BLaER1 (cell line): Measurements from ENCODE around the gene MUS81.
"Not testable (repeated sequence)": the region's sequence is repeated elsewhere in the genome, so short reads cannot be mapped to it uniquely, and the experiment has no call there.

Source experiments
- H3K27ac ChIP-seq: shearing (Covaris generic); formaldehyde crosslinking; 2 replicates; pipeline ENCODE4 v1.8.1; 2022
- H3K27me3 ChIP-seq: shearing (Covaris generic); formaldehyde crosslinking; 2 replicates; pipeline ENCODE4 v1.8.1; 2022
- H3K36me3 ChIP-seq: shearing (Covaris generic); formaldehyde crosslinking; 2 replicates; pipeline ENCODE4 v1.8.1; 2022
- H3K4me1 ChIP-seq: shearing (Covaris generic); formaldehyde crosslinking; 2 replicates; pipeline ENCODE4 v1.8.1; 2022
- H3K4me2 ChIP-seq: shearing (Covaris generic); formaldehyde crosslinking; 2 replicates; pipeline ENCODE4 v1.8.1; 2022
- H3K4me3 ChIP-seq: shearing (Covaris generic); formaldehyde crosslinking; 2 replicates; pipeline ENCODE4 v1.8.1; 2022
- H3K9ac ChIP-seq: shearing (Covaris generic); formaldehyde crosslinking; 2 replicates; pipeline ENCODE4 v1.8.1; 2022
- H3K9me3 ChIP-seq: shearing (Covaris generic); formaldehyde crosslinking; 2 replicates; pipeline ENCODE4 v1.8.1; 2022
- H4K20me1 ChIP-seq: shearing (Covaris generic); formaldehyde crosslinking; 2 replicates; pipeline ENCODE4 v1.8.1; 2022
- Cebpa-rat ChIP-seq: shearing (Covaris generic); IDR thresholded peaks from 2 replicates; pipeline ENCODE4 v1.8.1; 2022

MUS81 gene

GRCh38 chr11:65847746-65848145, 12.5 kb upstream of the MUS81 start:
- peaks cover 15% of the 10 kb centered on the region for H3K9me3 ChIP-seq
- no peak overlapping the region for H3K4me3 ChIP-seq
- H3K4me1 ChIP-seq, result no peaks in the 10 kb centered on the region
- no peak overlapping the region for H3K4me2 ChIP-seq
- peaks cover 26% of the 10 kb centered on the region for H3K36me3 ChIP-seq
- no peak overlapping the region for H3K27ac ChIP-seq
- no peak overlapping the region for H3K9ac ChIP-seq
- H3K27me3 ChIP-seq, result no peaks in the 10 kb centered on the region
- TF ChIP-seq Cebpa-rat, result no peak
- H4K20me1 ChIP-seq, result peaks cover 44% of the 10 kb centered on the region

GRCh38 chr11:65848693-65849092, 11.5 kb upstream of the MUS81 start:
- not testable (repeated sequence) for H3K4me3 ChIP-seq, H3K27me3 ChIP-seq, H3K9ac ChIP-seq, H3K4me1 ChIP-seq, H3K27ac ChIP-seq, H3K4me2 ChIP-seq
- peaks cover 35% of the 10 kb centered on the region for H3K36me3 ChIP-seq
- peaks cover 15% of the 10 kb centered on the region for H3K9me3 ChIP-seq
- peaks cover 53% of the 10 kb centered on the region for H4K20me1 ChIP-seq

DNA sequence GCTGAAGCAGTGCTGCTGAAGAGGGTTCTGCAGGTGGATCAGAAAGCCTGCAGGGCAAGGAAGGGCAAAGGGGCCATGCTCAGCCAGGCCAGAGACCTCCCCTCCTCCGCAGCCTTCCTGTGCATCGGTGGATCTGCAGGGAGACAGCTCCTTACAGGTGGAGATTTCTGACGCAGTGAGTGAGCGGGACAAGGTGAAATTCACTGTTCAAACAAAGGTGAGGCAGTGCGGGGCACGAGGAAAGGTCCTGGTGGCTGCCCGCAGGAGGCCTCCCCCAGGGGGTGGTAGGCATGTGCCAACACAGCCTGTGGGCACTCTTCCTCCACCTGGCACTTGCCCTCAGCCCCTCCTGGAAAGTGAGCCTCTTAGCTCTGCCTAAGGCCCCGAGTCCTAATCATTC, 10.9 kb upstream of the MUS81 start:
- TF ChIP-seq Cebpa-rat, result no peak
- Histone ChIP-seq H3K4me1 (no peaks in the 10 kb centered on the region), H3K36me3 (peaks cover 42% of the 10 kb centered on the region), H3K27ac (no peak overlapping the region), H3K9me3 (peaks cover 15% of the 10 kb centered on the region), H3K9ac (no peak overlapping the region), H3K4me3 (no peak overlapping the region), H3K4me2 (no peak overlapping the region), H3K27me3 (no peaks in the 10 kb centered on the region), H4K20me1 (peaks cover 60% of the 10 kb centered on the region)

DNA sequence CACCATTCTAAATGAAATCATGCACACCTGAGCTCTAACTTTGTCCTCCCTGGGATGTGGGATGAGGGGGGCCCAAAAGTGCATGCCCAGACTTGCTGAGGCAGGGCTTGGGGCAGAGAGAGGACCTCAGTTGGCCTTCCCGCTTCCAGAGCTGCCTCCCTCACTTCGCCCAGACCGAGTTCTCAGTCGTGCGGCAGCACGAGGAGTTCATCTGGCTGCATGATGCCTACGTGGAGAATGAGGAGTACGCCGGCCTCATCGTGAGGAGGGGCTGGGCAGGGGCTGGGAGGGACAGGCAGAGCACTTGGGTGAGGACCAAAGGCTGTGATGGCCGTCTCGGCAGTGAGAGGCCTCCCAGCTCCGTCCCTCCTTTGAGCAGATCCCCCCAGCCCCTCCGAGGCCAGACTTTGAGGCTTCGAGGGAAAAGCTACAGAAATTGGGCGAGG, 10.4 kb upstream of the MUS81 start:
- Histone ChIP-seq H3K36me3 (peaks cover 46% of the 10 kb centered on the region), H4K20me1 (peaks cover 64% of the 10 kb centered on the region), H3K9me3 (peaks cover 15% of the 10 kb centered on the region), H3K4me3 (no peak overlapping the region), H3K27ac (no peak overlapping the region), H3K27me3 (no peaks in the 10 kb centered on the region), H3K9ac (no peak overlapping the region), H3K4me2 (no peak overlapping the region), H3K4me1 (peaks cover 2% of the 10 kb centered on the region)
- TF ChIP-seq Cebpa-rat, result no peak

DNA sequence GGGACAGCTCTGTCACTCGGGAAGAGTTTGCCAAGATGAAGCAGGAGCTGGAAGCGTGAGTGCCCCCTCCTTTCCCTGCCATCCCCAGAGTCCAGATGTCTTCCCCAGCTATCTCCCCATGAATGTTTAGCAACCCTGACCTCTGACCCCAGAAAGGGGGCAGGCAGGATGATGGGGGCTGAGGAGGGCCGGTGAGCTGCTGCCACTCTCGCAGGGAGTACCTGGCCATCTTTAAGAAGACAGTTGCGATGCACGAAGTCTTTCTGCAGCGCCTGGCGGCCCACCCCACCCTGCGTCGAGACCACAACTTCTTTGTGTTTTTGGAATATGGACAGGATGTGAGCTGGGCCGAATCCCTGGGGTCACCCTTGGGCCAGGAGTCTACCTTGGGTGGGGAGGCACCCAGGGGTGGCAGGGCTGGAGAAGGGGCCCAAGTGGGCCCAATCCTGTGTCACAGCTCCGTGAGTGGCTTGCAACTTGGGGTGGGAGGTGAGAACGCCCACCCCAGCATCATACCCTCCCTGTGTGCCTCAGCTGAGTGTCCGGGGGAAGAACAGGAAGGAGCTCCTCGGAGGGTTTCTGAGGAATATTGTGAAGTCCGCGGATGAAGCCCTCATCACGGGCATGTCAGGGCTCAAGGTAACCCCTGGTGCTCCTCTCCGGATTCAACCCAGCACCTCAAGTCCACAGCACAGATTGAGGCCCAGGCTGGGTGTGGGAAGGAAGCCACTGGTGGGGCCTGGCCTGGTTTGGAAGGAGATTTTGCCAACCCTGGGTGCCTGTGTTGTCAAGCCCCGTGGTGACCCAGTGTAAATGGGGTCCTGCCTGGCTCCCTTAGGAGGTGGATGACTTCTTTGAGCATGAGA, 9.8 kb upstream of the MUS81 start:
- H4K20me1 ChIP-seq, result peaks cover 71% of the 10 kb centered on the region
- no peak overlapping the region for H3K4me2 ChIP-seq
- peaks cover 53% of the 10 kb centered on the region for H3K36me3 ChIP-seq
- H3K4me1 ChIP-seq, result peaks cover 8% of the 10 kb centered on the region
- no peak overlapping the region for H3K4me3 ChIP-seq
- no peak overlapping the region for H3K9ac ChIP-seq
- H3K27ac ChIP-seq, result no peak overlapping the region
- no peak for TF ChIP-seq Cebpa-rat
- H3K9me3 ChIP-seq, result peaks cover 15% of the 10 kb centered on the region
- no peaks in the 10 kb centered on the region for H3K27me3 ChIP-seq

GRCh38 chr11:65851083-65851579, 9.1 kb upstream of the MUS81 start:
- Histone ChIP-seq H4K20me1 (peaks cover 78% of the 10 kb centered on the region), H3K4me3 (no peak overlapping the region), H3K9me3 (peaks cover 15% of the 10 kb centered on the region), H3K4me2 (no peak overlapping the region), H3K27ac (no peak overlapping the region), H3K36me3 (peaks cover 59% of the 10 kb centered on the region), H3K9ac (no peak overlapping the region), H3K27me3 (no peaks in the 10 kb centered on the region), H3K4me1 (peaks cover 15% of the 10 kb centered on the region)
- TF ChIP-seq Cebpa-rat, result no peak

- no peak for TF ChIP-seq Cebpa-rat
- no peaks in the 10 kb centered on the region for H3K27me3 ChIP-seq
- no peak overlapping the region for H3K27ac ChIP-seq
- H4K20me1 ChIP-seq, result peaks cover 86% of the 10 kb centered on the region
- peaks cover 22% of the 10 kb centered on the region for H3K4me1 ChIP-seq
- peaks cover 15% of the 10 kb centered on the region for H3K9me3 ChIP-seq
- no peak overlapping the region for H3K4me3 ChIP-seq
- H3K36me3 ChIP-seq, result peaks cover 66% of the 10 kb centered on the region
- no peak overlapping the region for H3K4me2 ChIP-seq
- no peak overlapping the region for H3K9ac ChIP-seq
Observed at GRCh38 chr11:65851811-65852507, 8.3 kb upstream of the MUS81 start.

GRCh38 chr11:65852508-65853245, 7.6 kb upstream of the MUS81 start:
- no peak for TF ChIP-seq Cebpa-rat
- Histone ChIP-seq H3K4me1 (peaks cover 22% of the 10 kb centered on the region), H4K20me1 (peaks cover 93% of the 10 kb centered on the region), H3K4me3 (no peak overlapping the region), H3K27me3 (no peaks in the 10 kb centered on the region), H3K9me3 (peaks cover 15% of the 10 kb centered on the region), H3K27ac (no peak overlapping the region), H3K9ac (no peak overlapping the region), H3K4me2 (no peak overlapping the region), H3K36me3 (peaks cover 66% of the 10 kb centered on the region)

GRCh38 chr11:65853246-65853979, 6.8 kb upstream of the MUS81 start:
- Histone ChIP-seq H3K4me2 (no peak overlapping the region), H3K4me1 (peaks cover 22% of the 10 kb centered on the region), H3K9ac (no peak overlapping the region), H4K20me1 (peaks cover 92% of the 10 kb centered on the region), H3K27me3 (no peaks in the 10 kb centered on the region), H3K4me3 (no peak overlapping the region), H3K9me3 (peaks cover 15% of the 10 kb centered on the region), H3K36me3 (peaks cover 66% of the 10 kb centered on the region), H3K27ac (no peak overlapping the region)
- no peak for TF ChIP-seq Cebpa-rat
